Measurements from ENCODE around the gene MAPKAPK3. TPM values are rescaled to one million over a fixed set of nuclear protein-coding genes. Genes with fewer than 3 reads are reported as not detected.
"Not testable (repeated sequence)": the region's sequence is repeated elsewhere in the genome, so short reads cannot be mapped to it uniquely, and the experiment has no call there.

The MAPKAPK3 gene
- total RNA-seq, 1 donor from 2014 or later, result 2.9 TPM

DNA sequence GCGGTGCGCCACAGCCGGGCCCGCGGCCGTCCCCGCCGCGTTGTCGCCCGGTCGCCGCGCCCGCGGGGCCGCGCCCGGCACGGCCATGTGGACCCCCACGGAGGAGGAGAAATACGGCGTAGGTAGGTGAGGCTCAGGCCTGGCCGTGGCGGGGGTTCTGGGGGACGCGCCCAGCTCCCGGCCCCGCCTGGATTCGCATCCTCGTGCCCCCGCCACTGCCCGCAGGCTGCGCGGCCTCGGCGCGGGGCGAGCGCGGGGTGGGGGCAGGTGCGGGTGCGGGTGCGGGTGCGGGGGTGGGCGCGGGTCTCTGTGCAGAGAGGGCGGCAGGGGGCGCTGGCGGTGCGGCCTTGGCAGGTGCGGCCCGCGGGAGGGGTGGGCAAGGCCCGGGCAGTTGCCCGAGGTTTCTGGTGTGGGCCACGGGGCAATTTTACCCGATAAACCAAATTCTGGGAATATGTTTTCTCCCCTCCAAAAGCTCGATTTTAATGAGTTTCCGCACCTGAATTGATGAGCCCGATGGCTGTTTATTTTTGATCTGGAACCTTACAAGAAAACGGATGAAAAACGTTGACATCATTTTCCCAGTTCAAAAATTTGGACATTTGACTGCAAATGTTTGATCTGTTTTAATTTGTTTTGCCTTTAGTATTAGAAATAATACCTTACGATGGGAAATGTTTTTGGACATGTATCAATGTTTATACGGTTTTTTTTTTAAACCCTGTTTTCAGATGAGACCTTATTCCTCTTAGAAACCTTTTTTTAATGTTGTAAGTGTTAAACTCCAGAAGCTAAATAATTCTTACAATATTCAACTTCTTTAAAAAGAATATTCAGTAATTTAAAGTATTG lies 58.5 kb downstream of the MAPKAPK3 start:
- peak; percentile 74 to 84 for DNase-seq (ENCODE audit: low spot score in 2 of 2)
- FAIRE-seq, result peak; percentile 13

- FAIRE-seq (no peak), DNase-seq (ENCODE audit: low spot score in 2 of 2) (no peak)
These were observed 59.2 kb downstream of the MAPKAPK3 start for GRCh38 chr3:50676031-50676705.

DNA sequence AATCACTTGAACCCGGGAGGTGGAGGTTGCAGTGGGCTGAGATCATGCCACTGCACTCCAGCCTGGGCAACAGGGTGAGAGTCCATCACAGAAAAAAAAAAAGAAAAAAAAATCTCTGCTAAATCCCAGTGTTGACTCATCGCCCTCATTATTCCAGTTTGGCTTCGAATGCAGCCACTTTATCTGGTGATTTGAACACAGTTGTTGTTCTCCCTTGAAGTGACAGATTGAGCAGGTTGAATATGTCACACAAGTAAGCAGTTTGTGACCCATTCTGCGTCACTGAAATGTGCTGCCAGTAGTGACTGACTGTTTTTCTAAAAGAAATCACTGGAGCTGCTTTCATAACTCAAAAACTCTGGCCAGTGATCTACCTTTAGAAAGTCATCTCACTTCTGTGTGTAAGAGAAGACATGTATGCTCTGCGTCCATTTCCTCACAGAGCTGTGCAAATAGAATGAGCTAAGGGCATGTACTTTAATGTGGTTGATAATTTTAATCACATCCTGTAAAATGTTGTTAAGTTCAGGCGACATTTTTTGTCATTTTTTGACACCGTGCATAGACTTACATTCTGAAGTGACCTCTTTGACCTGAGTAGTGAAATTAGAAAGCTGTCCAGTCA lies 70.3 kb downstream of the MAPKAPK3 start:
- no peak for DNase-seq (ENCODE audit: low spot score in 2 of 2)

DNA sequence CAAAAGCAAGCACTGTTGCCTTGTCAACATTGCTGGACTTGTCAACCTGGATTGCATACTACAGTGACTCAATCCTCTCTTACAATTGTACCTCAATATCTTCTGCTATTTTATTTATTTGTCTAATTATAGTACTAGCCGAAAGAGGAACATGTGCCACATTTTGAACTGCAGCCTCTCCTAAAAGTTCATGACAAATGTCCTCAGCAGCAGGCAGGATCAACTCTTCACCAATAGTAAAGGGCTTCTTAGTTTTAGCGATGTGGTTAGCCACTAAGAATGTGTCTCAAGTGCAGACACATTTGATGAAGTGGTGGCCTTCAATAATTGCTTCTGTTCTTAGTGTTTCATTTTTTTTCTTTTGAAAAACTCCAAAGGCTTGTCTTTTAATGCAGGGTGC lies 71.0 kb downstream of the MAPKAPK3 start:
- FAIRE-seq (no peak), DNase-seq (ENCODE audit: low spot score in 2 of 2) (no peak)

More for the DNA sequence above, 70.3 kb downstream of the MAPKAPK3 start:
- FAIRE-seq, result no peak

- not testable (repeated sequence) for FAIRE-seq; DNase-seq (ENCODE audit: low spot score in 2 of 2)
These were observed 71.7 kb downstream of the MAPKAPK3 start for GRCh38 chr3:50688602-50689001.

- FAIRE-seq (no peak), DNase-seq (ENCODE audit: low spot score in 2 of 2) (no peak)
These were observed 72.6 kb downstream of the MAPKAPK3 start for GRCh38 chr3:50689558-50689957.

- FAIRE-seq (no peak), DNase-seq (ENCODE audit: low spot score in 2 of 2) (no peak)
These were observed 78.1 kb downstream of the MAPKAPK3 start for GRCh38 chr3:50695031-50695430.

DNA sequence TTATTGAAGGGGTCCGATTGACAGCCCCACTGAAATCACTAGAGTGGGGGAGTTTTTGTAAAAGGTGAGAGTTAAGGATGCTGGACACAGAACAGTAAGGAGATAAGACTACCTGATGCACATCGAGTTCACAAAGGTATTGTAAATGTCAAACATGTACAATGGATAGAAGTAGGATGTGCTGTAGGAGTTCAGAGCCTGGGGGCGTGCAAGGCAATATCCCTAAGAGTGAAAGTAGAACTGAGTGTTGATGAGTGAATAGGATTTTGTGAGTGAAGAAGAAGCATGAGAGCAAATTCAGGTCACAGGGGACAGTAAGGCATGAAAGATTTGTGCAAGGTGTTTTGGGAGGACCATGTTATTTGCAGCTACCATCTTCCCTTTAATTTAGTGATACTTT lies 79.3 kb downstream of the MAPKAPK3 start:
- no peak for DNase-seq (ENCODE audit: low spot score in 2 of 2)
- FAIRE-seq, result no peak

- FAIRE-seq (no peak), DNase-seq (ENCODE audit: low spot score in 2 of 2) (no peak)
These were observed 81.3 kb downstream of the MAPKAPK3 start for GRCh38 chr3:50698269-50698668.

Small RNAs within 50 kb of the gene (small RNA-seq; reads per million reads assigned to genes)
- gene MIR4787 (0.13 reads per million), gene PPIAP69 (not detected)

Other genes with a start within 250 kb of the MAPKAPK3 start
- gene CACNA2D2, start 113.5 kb upstream of the MAPKAPK3 start, total RNA-seq, result 2.4 TPM
- 12.6 TPM for gene C3orf18, start 49.4 kb upstream of the MAPKAPK3 start, total RNA-seq
- 4.5 TPM for gene HEMK1, start 47.6 kb upstream of the MAPKAPK3 start, total RNA-seq
- 0.41 TPM for gene CISH, start 5.4 kb upstream of the MAPKAPK3 start, total RNA-seq
- gene DOCK3, start 57.8 kb downstream of the MAPKAPK3 start, total RNA-seq, result 39.9 TPM

Measured in frontal cortex (tissue), 4 donors.